Measurements from ENCODE around the gene SLC6A2. TPM values are rescaled to one million over a fixed set of nuclear protein-coding genes. Genes with fewer than 3 reads are reported as not detected.

The SLC6A2 gene
- total RNA-seq, 8 experiments from 2014 or later: 0.05 to 1.3 (median 0.25) TPM; not detected in 1

- Histone ChIP-seq H3K4me3 (no peak overlapping the region), H3K27ac (no peak overlapping the region), H3K4me1 (replicated peaks in 1 of 2) (no peaks in the 10 kb centered on the region)
- in situ Hi-C loops (cut with MboI; ENCODE audit: low pct_unique_long_range_greater_than_20kb in 2 of 9, low sequenced_read_pairs in 9 of 9, unreplicated experiment in 9 of 9): loop anchor here in 6 of 9 experiments (5.0 to 25.0 kb wide), 5 partner anchors 127 to 977 kb away; partner anchors contain the start of genes CES1 (in 3 of the 6) and MT1X (in 2 of the 6)
- 6 to 70% (median 46%) methylated on average over 1 to 2 of the region's 2 CpGs; no CpG with 5 or more reads in 3 of the 10 experiments for WGBS, 10 experiments
- no peak for ATAC-seq (replicated peaks in 6 of 8)
These were observed 54.7 kb downstream of the SLC6A2 start for GRCh38 chr16:55710466-55710865.

- H3K4me1 ChIP-seq (replicated peaks in 1 of 2): no peaks in the 10 kb centered on the region
- ATAC-seq (replicated peaks in 6 of 8): peak; percentile 74 to 87 (median 82)
- no peak overlapping the region for H3K27ac ChIP-seq
- WGBS, 10 experiments: 0 to 62% (median 25%) methylated on average over 1 to 4 of the region's 10 CpGs; no CpG with 5 or more reads in 1 of the 10 experiments
- no peak overlapping the region for H3K4me3 ChIP-seq
- in situ Hi-C loops (cut with MboI; ENCODE audit: low pct_unique_long_range_greater_than_20kb in 2 of 9, low sequenced_read_pairs in 9 of 9, unreplicated experiment in 9 of 9): loop anchor here in 6 of 9 experiments (5.0 to 25.0 kb wide), 5 partner anchors 125 to 975 kb away; partner anchors contain the start of genes CES1 (in 3 of the 6) and MT1X (in 2 of the 6)
These were observed 56.4 kb downstream of the SLC6A2 start for GRCh38 chr16:55711959-55712876.

GRCh38 chr16:55713103-55713502, 57.3 kb downstream of the SLC6A2 start:
- ATAC-seq (replicated peaks in 6 of 8): no peak
- WGBS, 10 experiments: 60 to 100% (median 83%) methylated on average over 1 of the region's 1 CpG; no CpG with 5 or more reads in 6 of the 10 experiments
- Histone ChIP-seq H3K4me3 (no peak overlapping the region), H3K4me1 (replicated peaks in 1 of 2) (no peaks in the 10 kb centered on the region), H3K27ac (no peak overlapping the region)
- in situ Hi-C loops (cut with MboI; ENCODE audit: low pct_unique_long_range_greater_than_20kb in 2 of 9, low sequenced_read_pairs in 9 of 9, unreplicated experiment in 9 of 9): loop anchor here in 6 of 9 experiments (5.0 to 25.0 kb wide), 5 partner anchors 124 to 974 kb away; partner anchors contain the start of genes CES1 (in 3 of the 6) and MT1X (in 2 of the 6)

GRCh38 chr16:55717326-55717725, 61.5 kb downstream of the SLC6A2 start:
- WGBS, 10 experiments: 24 to 88% (median 58%) methylated on average over 1 to 3 of the region's 3 CpGs; no CpG with 5 or more reads in 6 of the 10 experiments
- Histone ChIP-seq H3K4me3 (no peak overlapping the region), H3K27ac (no peak overlapping the region), H3K4me1 (replicated peaks in 1 of 2) (no peaks in the 10 kb centered on the region)
- in situ Hi-C loops (cut with MboI; ENCODE audit: low pct_unique_long_range_greater_than_20kb in 2 of 9, low sequenced_read_pairs in 9 of 9, unreplicated experiment in 9 of 9): loop anchor here in 6 of 9 experiments (10.0 to 25.0 kb wide), 4 partner anchors 120 to 970 kb away; partner anchors contain the start of genes CES1 (in 3 of the 6) and MT1X (in 2 of the 6)
- no peak for ATAC-seq (replicated peaks in 6 of 8)

- in situ Hi-C loops (cut with MboI; ENCODE audit: low pct_unique_long_range_greater_than_20kb in 2 of 9, low sequenced_read_pairs in 9 of 9, unreplicated experiment in 9 of 9): no loop called here
- H3K4me3 ChIP-seq: no peak overlapping the region
- no peak overlapping the region for H3K27ac ChIP-seq
- ATAC-seq (replicated peaks in 6 of 8): no peak
- no peaks in the 10 kb centered on the region for H3K4me1 ChIP-seq (replicated peaks in 1 of 2)
- WGBS, 10 experiments: 19 to 100% (median 29%) methylated on average over 1 to 5 of the region's 5 CpGs; no CpG with 5 or more reads in 1 of the 10 experiments
These were observed 69.4 kb downstream of the SLC6A2 start for GRCh38 chr16:55725055-55725777.

GRCh38 chr16:55728797-55729196, 73.0 kb downstream of the SLC6A2 start:
- no peaks in the 10 kb centered on the region for H3K4me1 ChIP-seq (replicated peaks in 1 of 2)
- no peak overlapping the region for H3K27ac ChIP-seq
- no peak overlapping the region for H3K4me3 ChIP-seq
- no peak for ATAC-seq (replicated peaks in 6 of 8)
- WGBS, 10 experiments: 0 to 82% (median 63%) methylated on average over 1 to 6 of the region's 6 CpGs; no CpG with 5 or more reads in 3 of the 10 experiments
- in situ Hi-C loops (cut with MboI; ENCODE audit: low pct_unique_long_range_greater_than_20kb in 2 of 9, low sequenced_read_pairs in 9 of 9, unreplicated experiment in 9 of 9): no loop called here

GRCh38 chr16:55730115-55730514, 74.3 kb downstream of the SLC6A2 start:
- in situ Hi-C loops (cut with MboI; ENCODE audit: low pct_unique_long_range_greater_than_20kb in 2 of 9, low sequenced_read_pairs in 9 of 9, unreplicated experiment in 9 of 9): no loop called here
- WGBS, 10 experiments: 80 to 93% methylated on average over 3 to 5 of the region's 5 CpGs; no CpG with 5 or more reads in 8 of the 10 experiments
- Histone ChIP-seq H3K4me1 (replicated peaks in 1 of 2) (no peaks in the 10 kb centered on the region), H3K27ac (no peak overlapping the region), H3K4me3 (no peak overlapping the region)
- no peak for ATAC-seq (replicated peaks in 6 of 8)

GRCh38 chr16:55732496-55732895, 76.7 kb downstream of the SLC6A2 start:
- Histone ChIP-seq H3K4me3 (no peak overlapping the region), H3K4me1 (replicated peaks in 1 of 2) (no peaks in the 10 kb centered on the region), H3K27ac (no peak overlapping the region)
- ATAC-seq (replicated peaks in 6 of 8): no peak
- in situ Hi-C loops (cut with MboI; ENCODE audit: low pct_unique_long_range_greater_than_20kb in 2 of 9, low sequenced_read_pairs in 9 of 9, unreplicated experiment in 9 of 9): no loop called here
- WGBS, 10 experiments: 0 to 60% (median 40%) methylated on average over 1 to 2 of the region's 2 CpGs; no CpG with 5 or more reads in 3 of the 10 experiments

- no peaks in the 10 kb centered on the region for H3K4me1 ChIP-seq (replicated peaks in 1 of 2)
- H3K4me3 ChIP-seq: no peak overlapping the region
- ATAC-seq (replicated peaks in 6 of 8): no peak
- H3K27ac ChIP-seq: no peak overlapping the region
- in situ Hi-C loops (cut with MboI; ENCODE audit: low pct_unique_long_range_greater_than_20kb in 2 of 9, low sequenced_read_pairs in 9 of 9, unreplicated experiment in 9 of 9): no loop called here
- 76 to 100% methylated on average over 1 to 2 of the region's 2 CpGs; no CpG with 5 or more reads in 8 of the 10 experiments for WGBS, 10 experiments
These were observed 78.9 kb downstream of the SLC6A2 start for GRCh38 chr16:55734665-55735064.

- Histone ChIP-seq H3K27ac (no peak overlapping the region), H3K4me1 (replicated peaks in 1 of 2) (peaks cover 0 to 1% of the 10 kb centered on the region in 2 donors), H3K4me3 (no peak overlapping the region)
- ATAC-seq (replicated peaks in 6 of 8): peak in 1 of 8 experiments; percentile 22
- in situ Hi-C loops (cut with MboI; ENCODE audit: low pct_unique_long_range_greater_than_20kb in 2 of 9, low sequenced_read_pairs in 9 of 9, unreplicated experiment in 9 of 9): no loop called here
- 69 to 87% (median 83%) methylated on average over 1 to 3 of the region's 4 CpGs; no CpG with 5 or more reads in 6 of the 10 experiments for WGBS, 10 experiments
These were observed 79.5 kb downstream of the SLC6A2 start for GRCh38 chr16:55735120-55735781.

- Histone ChIP-seq H3K27ac (no peak overlapping the region), H3K4me1 (replicated peaks in 1 of 2) (peaks cover 0 to 7% of the 10 kb centered on the region in 2 donors), H3K4me3 (no peak overlapping the region)
- ATAC-seq (replicated peaks in 6 of 8): peak in 3 of 8 experiments; percentile 37 to 57 (median 48)
- WGBS, 10 experiments: 0 to 100% (median 79%) methylated on average over 1 to 4 of the region's 4 CpGs; no CpG with 5 or more reads in 3 of the 10 experiments
- in situ Hi-C loops (cut with MboI; ENCODE audit: low pct_unique_long_range_greater_than_20kb in 2 of 9, low sequenced_read_pairs in 9 of 9, unreplicated experiment in 9 of 9): no loop called here
These were observed 80.9 kb downstream of the SLC6A2 start for GRCh38 chr16:55736671-55737070.

GRCh38 chr16:55737318-55737717, 81.5 kb downstream of the SLC6A2 start:
- ATAC-seq (replicated peaks in 6 of 8): no peak

More at GRCh38 chr16:55737318-55737717, 81.5 kb downstream of the SLC6A2 start:
- H3K4me1 ChIP-seq (replicated peaks in 1 of 2): peaks cover 0 to 7% of the 10 kb centered on the region in 2 donors
- 20 to 100% (median 53%) methylated on average over 1 to 3 of the region's 3 CpGs; no CpG with 5 or more reads in 4 of the 10 experiments for WGBS, 10 experiments
- no peak overlapping the region for H3K27ac ChIP-seq
- H3K4me3 ChIP-seq: no peak overlapping the region
- in situ Hi-C loops (cut with MboI; ENCODE audit: low pct_unique_long_range_greater_than_20kb in 2 of 9, low sequenced_read_pairs in 9 of 9, unreplicated experiment in 9 of 9): no loop called here

Data from motor neuron (in vitro differentiated cells).